GM23338 (cell line): ENCODE measurements around the gene RND3. TPM values are rescaled to one million over a fixed set of nuclear protein-coding genes. Genes with fewer than 3 reads are reported as not detected.

ENCODE experiments used
- ATAC-seq: fragments of 200-7000 bp; cut with Tn5 transposase; 3 replicates; pipeline ENCODE4 v1.9.1; 2020
- DNase-seq: peaks from one replicate; pipeline ENCODE4 v3.0.0-alpha.2; 2015; ENCODE audit warnings: low spot score
- H2AFZ ChIP-seq: fragments of 200-600 bp; sonication (generic); 2 replicates; pipeline ENCODE4 v1.8.0; 2016; ENCODE audit warnings: antibody characterized with exemption, mild to moderate bottlenecking, moderate library complexity
- H3F3A ChIP-seq: fragments of 200-600 bp; sonication (generic); replicated peaks from 2 replicates; pipeline ENCODE4 v1.8.0; 2017; ENCODE audit warnings: antibody characterized with exemption, mixed run types, low read depth
- H3K27ac ChIP-seq: fragments of 200-600 bp; sonication (generic); 2 replicates; pipeline ENCODE4 v1.6.1; 2016; ENCODE audit warnings: low read depth
- H3K27me3 ChIP-seq: fragments of 200-600 bp; sonication (generic); 2 replicates; pipeline ENCODE4 v1.8.0; 2016; ENCODE audit warnings: mild to moderate bottlenecking, mixed run types, moderate library complexity; ENCODE audit not compliant: insufficient read depth
- H3K36me3 ChIP-seq: fragments of 200-600 bp; sonication (generic); 2 replicates; pipeline ENCODE4 v1.8.0; 2016; ENCODE audit warnings: mild to moderate bottlenecking; ENCODE audit not compliant: insufficient read depth
- H3K4me1 ChIP-seq: fragments of 200-600 bp; sonication (generic); 2 replicates; pipeline ENCODE4 v1.8.0; 2016; ENCODE audit warnings: mild to moderate bottlenecking, moderate library complexity; ENCODE audit not compliant: insufficient read depth
- H3K4me2 ChIP-seq: fragments of 200-600 bp; sonication (generic); 2 replicates; pipeline ENCODE4 v1.7.1; 2017; ENCODE audit warnings: mixed run types
- H3K4me3 ChIP-seq: fragments of 200-600 bp; sonication (generic); 2 replicates; pipeline ENCODE4 v1.6.1; 2016; ENCODE audit warnings: mixed run types
- H3K79me2 ChIP-seq: fragments of 200-600 bp; sonication (generic); replicated peaks from 2 replicates; pipeline ENCODE4 v1.8.0; 2017; ENCODE audit warnings: mild to moderate bottlenecking; ENCODE audit not compliant: insufficient read depth
- H3K9me2 ChIP-seq: fragments of 200-600 bp; sonication (generic); 2 replicates; pipeline ENCODE4 v1.8.0; 2017; ENCODE audit not compliant: insufficient read depth
- H4K20me1 ChIP-seq: fragments of 200-600 bp; sonication (generic); replicated peaks from 2 replicates; pipeline ENCODE4 v1.8.0; 2017; ENCODE audit warnings: mild to moderate bottlenecking; ENCODE audit not compliant: insufficient read depth
- H3K27ac Mint-ChIP-seq: 2 replicates; pipeline ENCODE4 v1.8.0; 2020; ENCODE audit warnings: inconsistent platforms, mild to moderate bottlenecking, moderate library complexity, mixed read lengths
- H3K27me3 Mint-ChIP-seq: 3 replicates; pipeline ENCODE4 v1.8.0; 2022; ENCODE audit warnings: low read depth, mild to moderate bottlenecking, moderate library complexity, mixed read lengths, inconsistent platforms; ENCODE audit not compliant: insufficient read depth, poor library complexity
- H3K36me3 Mint-ChIP-seq: 3 replicates; pipeline ENCODE4 v1.8.0; 2021; ENCODE audit warnings: low read depth, mild to moderate bottlenecking, inconsistent platforms, moderate library complexity, mixed read lengths
- H3K4me1 Mint-ChIP-seq: 3 replicates; pipeline ENCODE4 v1.8.0; 2020; ENCODE audit warnings: mild to moderate bottlenecking, inconsistent platforms, mixed read lengths
- H3K4me3 Mint-ChIP-seq: 3 replicates; pipeline ENCODE4 v1.8.0; 2021; ENCODE audit warnings: moderate library complexity, mild to moderate bottlenecking, inconsistent platforms, mixed read lengths
- H3K9me3 Mint-ChIP-seq: 3 replicates; pipeline ENCODE4 v1.8.0; 2020; ENCODE audit warnings: moderate library complexity, mild to moderate bottlenecking, inconsistent platforms, mixed read lengths
- CREB1 ChIP-seq: fragments of 250-450 bp; sonication (Bioruptor Pico); IDR thresholded peaks from 2 replicates; pipeline ENCODE4 v1.5.0; 2020; ENCODE audit warnings: low read depth, mild to moderate bottlenecking, moderate library complexity
- EZH2 ChIP-seq: fragments of 200-600 bp; sonication (generic); IDR thresholded peaks from one replicate; pipeline ENCODE4 v1.8.0; 2017; ENCODE audit warnings: antibody characterized with exemption, mild to moderate bottlenecking, low read depth; ENCODE audit not compliant: unreplicated experiment
- EZH2phosphoT487 ChIP-seq: fragments of 200-600 bp; sonication (generic); IDR thresholded peaks from one replicate; pipeline ENCODE4 v1.8.1; 2018; ENCODE audit warnings: antibody characterized with exemption; ENCODE audit not compliant: unreplicated experiment
- JUNB ChIP-seq: IDR thresholded peaks from one replicate; pipeline ENCODE4 v1.6.1; 2016; ENCODE audit warnings: antibody characterized with exemption; ENCODE audit not compliant: unreplicated experiment
- NANOG ChIP-seq: IDR thresholded peaks from 2 replicates; pipeline ENCODE4 v1.6.1; 2016; ENCODE audit warnings: antibody characterized with exemption, borderline replicate concordance
- ZNF114 ChIP-seq: fragments of 250-450 bp; sonication (Bioruptor Pico); IDR thresholded peaks from 2 replicates; pipeline ENCODE4 v1.5.0; 2020; ENCODE audit warnings: mild to moderate bottlenecking, moderate library complexity
- ZNF331 ChIP-seq: fragments of 250-450 bp; sonication (Bioruptor Pico); IDR thresholded peaks from 2 replicates; pipeline ENCODE4 v1.5.0; 2020; ENCODE audit warnings: low read depth, mild to moderate bottlenecking, moderate library complexity
- polyA plus RNA-seq: library from polyadenylated mRNA; unstranded; fragments of >200 nt; fragmentation: Nextera tagmentation; extraction: Ambion mirVana; gene quantifications from 2 replicates; pipeline ENCODE4 v1.2.1, GENCODE V29; 2016
- total RNA-seq: library from RNA; depleted of rRNA; stranded (reverse); fragments of >200 nt; shearing (Covaris generic); gene quantifications from 2 replicates; pipeline ENCODE4 v1.2.3, GENCODE V29; 2014
- TF ChIP-seq, protein P1 (sequence below): IDR thresholded peaks from one replicate; pipeline ENCODE4 v1.6.1; 2018; ENCODE audit warnings: antibody characterized with exemption; ENCODE audit not compliant: unreplicated experiment
- TF ChIP-seq, protein P2 (sequence below): IDR thresholded peaks from 2 replicates; pipeline ENCODE4 v1.6.1; 2016; ENCODE audit warnings: antibody characterized with exemption
- TF ChIP-seq, protein P3 (sequence below): fragments of 250-450 bp; sonication (Bioruptor Pico); IDR thresholded peaks from 2 replicates; pipeline ENCODE4 v1.5.0; 2020; ENCODE audit warnings: mild to moderate bottlenecking, moderate library complexity
- TF ChIP-seq, protein P4 (sequence below), 2 experiments: fragments of 200-600 bp in 1 of 2; sonication (generic) in 1 of 2; conservative IDR thresholded peaks; 2 replicates each; pipeline versions ENCODE4 v1.5.1 to v1.6.1; 2016 to 2017; ENCODE audit warnings: antibody characterized with exemption in 2 of 2, low read depth in 2 of 2, mild to moderate bottlenecking in 2 of 2, moderate library complexity in 1 of 2

Gene RND3
- total and polyA plus RNA-seq, 2 experiments from 2014 or later = 48.2 to 55.3 TPM

DNA sequence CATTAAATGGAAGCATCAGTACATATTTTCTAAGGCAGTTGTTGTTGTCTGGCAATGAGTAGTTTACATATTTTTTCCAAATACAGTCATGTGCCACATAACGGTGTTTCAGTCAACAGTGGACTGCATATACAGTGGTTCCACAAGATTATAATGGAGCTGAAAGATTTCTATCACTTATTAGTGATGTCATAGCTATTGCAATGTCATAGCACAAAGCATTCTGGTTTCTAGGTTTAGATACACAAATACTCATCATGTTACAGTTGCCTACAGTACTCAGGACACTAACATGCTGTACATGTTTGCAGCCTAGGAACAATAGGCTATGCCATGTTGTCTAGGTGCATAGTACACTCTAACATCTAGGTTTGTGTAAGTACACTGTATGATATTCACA lies 45.0 kb downstream of the RND3 start (continued):
- TF ChIP-seq, protein P1, sequence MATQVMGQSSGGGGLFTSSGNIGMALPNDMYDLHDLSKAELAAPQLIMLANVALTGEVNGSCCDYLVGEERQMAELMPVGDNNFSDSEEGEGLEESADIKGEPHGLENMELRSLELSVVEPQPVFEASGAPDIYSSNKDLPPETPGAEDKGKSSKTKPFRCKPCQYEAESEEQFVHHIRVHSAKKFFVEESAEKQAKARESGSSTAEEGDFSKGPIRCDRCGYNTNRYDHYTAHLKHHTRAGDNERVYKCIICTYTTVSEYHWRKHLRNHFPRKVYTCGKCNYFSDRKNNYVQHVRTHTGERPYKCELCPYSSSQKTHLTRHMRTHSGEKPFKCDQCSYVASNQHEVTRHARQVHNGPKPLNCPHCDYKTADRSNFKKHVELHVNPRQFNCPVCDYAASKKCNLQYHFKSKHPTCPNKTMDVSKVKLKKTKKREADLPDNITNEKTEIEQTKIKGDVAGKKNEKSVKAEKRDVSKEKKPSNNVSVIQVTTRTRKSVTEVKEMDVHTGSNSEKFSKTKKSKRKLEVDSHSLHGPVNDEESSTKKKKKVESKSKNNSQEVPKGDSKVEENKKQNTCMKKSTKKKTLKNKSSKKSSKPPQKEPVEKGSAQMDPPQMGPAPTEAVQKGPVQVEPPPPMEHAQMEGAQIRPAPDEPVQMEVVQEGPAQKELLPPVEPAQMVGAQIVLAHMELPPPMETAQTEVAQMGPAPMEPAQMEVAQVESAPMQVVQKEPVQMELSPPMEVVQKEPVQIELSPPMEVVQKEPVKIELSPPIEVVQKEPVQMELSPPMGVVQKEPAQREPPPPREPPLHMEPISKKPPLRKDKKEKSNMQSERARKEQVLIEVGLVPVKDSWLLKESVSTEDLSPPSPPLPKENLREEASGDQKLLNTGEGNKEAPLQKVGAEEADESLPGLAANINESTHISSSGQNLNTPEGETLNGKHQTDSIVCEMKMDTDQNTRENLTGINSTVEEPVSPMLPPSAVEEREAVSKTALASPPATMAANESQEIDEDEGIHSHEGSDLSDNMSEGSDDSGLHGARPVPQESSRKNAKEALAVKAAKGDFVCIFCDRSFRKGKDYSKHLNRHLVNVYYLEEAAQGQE = no peak
- TF ChIP-seq CREB1 (CRISPR knock-in tag) (no peak), NANOG (no peak), EZH2 (no peak)

DNA sequence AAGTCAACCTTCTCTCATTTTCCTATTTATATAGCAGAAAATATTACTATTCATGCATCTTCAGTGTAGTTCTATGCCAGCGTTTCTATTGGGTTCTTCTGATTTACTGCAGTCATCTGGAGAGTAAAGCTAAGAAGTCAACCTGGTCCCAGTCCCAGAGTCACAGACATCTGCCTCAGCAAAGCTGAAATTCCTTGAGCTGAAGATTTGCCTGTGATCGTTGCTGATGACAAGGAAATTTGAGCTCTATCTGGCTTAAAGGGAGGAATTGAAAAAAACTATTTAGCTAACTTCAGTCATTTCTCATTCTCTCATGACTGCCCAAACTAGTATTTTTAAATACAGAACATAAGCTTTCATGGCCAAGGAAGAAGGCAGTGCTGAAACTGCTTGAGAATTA lies 45.7 kb downstream of the RND3 start:
- no peak overlapping the region for H3K4me2 ChIP-seq
- H3K27me3 Mint-ChIP-seq = no peaks in the 10 kb centered on the region
- H3K4me1 ChIP-seq = no peaks in the 10 kb centered on the region
- no peaks in the 10 kb centered on the region for H3K79me2 ChIP-seq
- no peak overlapping the region for H2AFZ ChIP-seq
- H3K27me3 ChIP-seq = no peaks in the 10 kb centered on the region
- H3K36me3 ChIP-seq = no peaks in the 10 kb centered on the region
- no peak overlapping the region for H3K4me3 ChIP-seq
- no peak for ATAC-seq
- DNase-seq = no peak
- no peak overlapping the region for H3K27ac Mint-ChIP-seq
- H3K9me2 ChIP-seq = no peaks in the 10 kb centered on the region
- H3K9me3 Mint-ChIP-seq = no peaks in the 10 kb centered on the region
- no peaks in the 10 kb centered on the region for H3K36me3 Mint-ChIP-seq
- H3K27ac ChIP-seq = no peak overlapping the region
- H3K4me3 Mint-ChIP-seq = no peak overlapping the region
- no peaks in the 10 kb centered on the region for H4K20me1 ChIP-seq
- H3K4me1 Mint-ChIP-seq = no peaks in the 10 kb centered on the region
- H3F3A ChIP-seq = no peaks in the 10 kb centered on the region
- TF ChIP-seq, protein P2, sequence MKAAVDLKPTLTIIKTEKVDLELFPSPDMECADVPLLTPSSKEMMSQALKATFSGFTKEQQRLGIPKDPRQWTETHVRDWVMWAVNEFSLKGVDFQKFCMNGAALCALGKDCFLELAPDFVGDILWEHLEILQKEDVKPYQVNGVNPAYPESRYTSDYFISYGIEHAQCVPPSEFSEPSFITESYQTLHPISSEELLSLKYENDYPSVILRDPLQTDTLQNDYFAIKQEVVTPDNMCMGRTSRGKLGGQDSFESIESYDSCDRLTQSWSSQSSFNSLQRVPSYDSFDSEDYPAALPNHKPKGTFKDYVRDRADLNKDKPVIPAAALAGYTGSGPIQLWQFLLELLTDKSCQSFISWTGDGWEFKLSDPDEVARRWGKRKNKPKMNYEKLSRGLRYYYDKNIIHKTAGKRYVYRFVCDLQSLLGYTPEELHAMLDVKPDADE = no peak
- TF ChIP-seq JUNB (no peak), ZNF331 (no peak), ZNF114 (no peak), EZH2phosphoT487 (no peak), NANOG (no peak)
- TF ChIP-seq, protein P3, sequence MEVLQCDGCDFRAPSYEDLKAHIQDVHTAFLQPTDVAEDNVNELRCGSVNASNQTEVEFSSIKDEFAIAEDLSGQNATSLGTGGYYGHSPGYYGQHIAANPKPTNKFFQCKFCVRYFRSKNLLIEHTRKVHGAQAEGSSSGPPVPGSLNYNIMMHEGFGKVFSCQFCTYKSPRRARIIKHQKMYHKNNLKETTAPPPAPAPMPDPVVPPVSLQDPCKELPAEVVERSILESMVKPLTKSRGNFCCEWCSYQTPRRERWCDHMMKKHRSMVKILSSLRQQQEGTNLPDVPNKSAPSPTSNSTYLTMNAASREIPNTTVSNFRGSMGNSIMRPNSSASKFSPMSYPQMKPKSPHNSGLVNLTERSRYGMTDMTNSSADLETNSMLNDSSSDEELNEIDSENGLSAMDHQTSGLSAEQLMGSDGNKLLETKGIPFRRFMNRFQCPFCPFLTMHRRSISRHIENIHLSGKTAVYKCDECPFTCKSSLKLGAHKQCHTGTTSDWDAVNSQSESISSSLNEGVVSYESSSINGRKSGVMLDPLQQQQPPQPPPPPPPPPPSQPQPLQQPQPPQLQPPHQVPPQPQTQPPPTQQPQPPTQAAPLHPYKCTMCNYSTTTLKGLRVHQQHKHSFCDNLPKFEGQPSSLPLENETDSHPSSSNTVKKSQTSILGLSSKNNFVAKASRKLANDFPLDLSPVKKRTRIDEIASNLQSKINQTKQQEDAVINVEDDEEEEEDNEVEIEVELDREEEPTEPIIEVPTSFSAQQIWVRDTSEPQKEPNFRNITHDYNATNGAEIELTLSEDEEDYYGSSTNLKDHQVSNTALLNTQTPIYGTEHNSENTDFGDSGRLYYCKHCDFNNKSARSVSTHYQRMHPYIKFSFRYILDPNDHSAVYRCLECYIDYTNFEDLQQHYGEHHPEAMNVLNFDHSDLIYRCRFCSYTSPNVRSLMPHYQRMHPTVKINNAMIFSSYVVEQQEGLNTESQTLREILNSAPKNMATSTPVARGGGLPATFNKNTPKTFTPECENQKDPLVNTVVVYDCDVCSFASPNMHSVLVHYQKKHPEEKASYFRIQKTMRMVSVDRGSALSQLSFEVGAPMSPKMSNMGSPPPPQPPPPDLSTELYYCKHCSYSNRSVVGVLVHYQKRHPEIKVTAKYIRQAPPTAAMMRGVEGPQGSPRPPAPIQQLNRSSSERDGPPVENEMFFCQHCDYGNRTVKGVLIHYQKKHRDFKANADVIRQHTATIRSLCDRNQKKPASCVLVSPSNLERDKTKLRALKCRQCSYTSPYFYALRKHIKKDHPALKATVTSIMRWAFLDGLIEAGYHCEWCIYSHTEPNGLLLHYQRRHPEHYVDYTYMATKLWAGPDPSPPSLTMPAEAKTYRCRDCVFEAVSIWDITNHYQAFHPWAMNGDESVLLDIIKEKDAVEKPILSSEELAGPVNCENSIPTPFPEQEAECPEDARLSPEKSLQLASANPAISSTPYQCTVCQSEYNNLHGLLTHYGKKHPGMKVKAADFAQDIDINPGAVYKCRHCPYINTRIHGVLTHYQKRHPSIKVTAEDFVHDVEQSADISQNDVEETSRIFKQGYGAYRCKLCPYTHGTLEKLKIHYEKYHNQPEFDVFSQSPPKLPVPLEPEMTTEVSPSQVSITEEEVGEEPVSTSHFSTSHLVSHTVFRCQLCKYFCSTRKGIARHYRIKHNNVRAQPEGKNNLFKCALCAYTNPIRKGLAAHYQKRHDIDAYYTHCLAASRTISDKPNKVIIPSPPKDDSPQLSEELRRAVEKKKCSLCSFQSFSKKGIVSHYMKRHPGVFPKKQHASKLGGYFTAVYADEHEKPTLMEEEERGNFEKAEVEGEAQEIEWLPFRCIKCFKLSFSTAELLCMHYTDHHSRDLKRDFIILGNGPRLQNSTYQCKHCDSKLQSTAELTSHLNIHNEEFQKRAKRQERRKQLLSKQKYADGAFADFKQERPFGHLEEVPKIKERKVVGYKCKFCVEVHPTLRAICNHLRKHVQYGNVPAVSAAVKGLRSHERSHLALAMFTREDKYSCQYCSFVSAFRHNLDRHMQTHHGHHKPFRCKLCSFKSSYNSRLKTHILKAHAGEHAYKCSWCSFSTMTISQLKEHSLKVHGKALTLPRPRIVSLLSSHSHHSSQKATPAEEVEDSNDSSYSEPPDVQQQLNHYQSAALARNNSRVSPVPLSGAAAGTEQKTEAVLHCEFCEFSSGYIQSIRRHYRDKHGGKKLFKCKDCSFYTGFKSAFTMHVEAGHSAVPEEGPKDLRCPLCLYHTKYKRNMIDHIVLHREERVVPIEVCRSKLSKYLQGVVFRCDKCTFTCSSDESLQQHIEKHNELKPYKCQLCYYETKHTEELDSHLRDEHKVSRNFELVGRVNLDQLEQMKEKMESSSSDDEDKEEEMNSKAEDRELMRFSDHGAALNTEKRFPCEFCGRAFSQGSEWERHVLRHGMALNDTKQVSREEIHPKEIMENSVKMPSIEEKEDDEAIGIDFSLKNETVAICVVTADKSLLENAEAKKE = no peak
- TF ChIP-seq, protein P4, sequence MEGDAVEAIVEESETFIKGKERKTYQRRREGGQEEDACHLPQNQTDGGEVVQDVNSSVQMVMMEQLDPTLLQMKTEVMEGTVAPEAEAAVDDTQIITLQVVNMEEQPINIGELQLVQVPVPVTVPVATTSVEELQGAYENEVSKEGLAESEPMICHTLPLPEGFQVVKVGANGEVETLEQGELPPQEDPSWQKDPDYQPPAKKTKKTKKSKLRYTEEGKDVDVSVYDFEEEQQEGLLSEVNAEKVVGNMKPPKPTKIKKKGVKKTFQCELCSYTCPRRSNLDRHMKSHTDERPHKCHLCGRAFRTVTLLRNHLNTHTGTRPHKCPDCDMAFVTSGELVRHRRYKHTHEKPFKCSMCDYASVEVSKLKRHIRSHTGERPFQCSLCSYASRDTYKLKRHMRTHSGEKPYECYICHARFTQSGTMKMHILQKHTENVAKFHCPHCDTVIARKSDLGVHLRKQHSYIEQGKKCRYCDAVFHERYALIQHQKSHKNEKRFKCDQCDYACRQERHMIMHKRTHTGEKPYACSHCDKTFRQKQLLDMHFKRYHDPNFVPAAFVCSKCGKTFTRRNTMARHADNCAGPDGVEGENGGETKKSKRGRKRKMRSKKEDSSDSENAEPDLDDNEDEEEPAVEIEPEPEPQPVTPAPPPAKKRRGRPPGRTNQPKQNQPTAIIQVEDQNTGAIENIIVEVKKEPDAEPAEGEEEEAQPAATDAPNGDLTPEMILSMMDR (conservative IDR thresholded peaks at IDR 0.05; ENCODE audit: low read depth in 2 of 2) = no peak
